Naive thymus-derived CD4-positive, alpha-beta T cell (primary cell): ENCODE results near the gene SLIT3. TPM values are rescaled to one million over a fixed set of nuclear protein-coding genes. Genes with fewer than 3 reads are reported as not detected.

ENCODE experiments used
- ATAC-seq: fragments of 150-1000 bp; cut with Tn5 transposase; 2 replicates; pipeline ENCODE4 v1.10.0; 2021; ENCODE audit warnings: mild to moderate bottlenecking, moderate library complexity
- CTCF ChIA-PET: fragments of 350-600 bp; sonication (Branson Sonifier 250); formaldehyde crosslinking; loops from one replicate; lab custom pipeline; 2021; ENCODE audit warnings: antibody characterized with exemption; lab: Charles Lee
- POLR2A ChIA-PET: fragments of 350-600 bp; sonication (Branson Sonifier 250); formaldehyde crosslinking; loops from one replicate; lab custom pipeline; 2021; ENCODE audit warnings: antibody characterized with exemption, inconsistent platforms; lab: Charles Lee
- DNase-seq, 9 donors: peaks; one replicate each; pipeline versions ENCODE4 v3.0.0 to v3.0.0-alpha.2; 2020 to 2022; ENCODE audit warnings: mixed read lengths in 1 of 9
- H3K27ac ChIP-seq: one replicate; pipeline ENCODE4 v1.7.0; 2013; ENCODE audit warnings: mild to moderate bottlenecking, low read depth, low read length, moderate library complexity
- H3K27me3 ChIP-seq, 2 donors: one replicate each; pipeline ENCODE4 v1.7.0; 2013; ENCODE audit warnings: low read length in 2 of 2, mild to moderate bottlenecking in 2 of 2, moderate library complexity in 2 of 2; ENCODE audit not compliant: control insufficient read depth in 2 of 2, insufficient read depth in 2 of 2
- H3K36me3 ChIP-seq, 3 experiments: 1 replicate in 2 of 3; 2 replicates in 1 of 3; pipeline ENCODE4 v1.7.0; 2013; ENCODE audit warnings: low read length in 3 of 3, mild to moderate bottlenecking in 3 of 3, moderate library complexity in 1 of 3; ENCODE audit not compliant: insufficient read depth in 3 of 3, control insufficient read depth in 2 of 3
- H3K4me1 ChIP-seq, 2 donors: one replicate each; pipeline ENCODE4 v1.7.0; 2013; ENCODE audit warnings: low read length in 2 of 2, mild to moderate bottlenecking in 2 of 2, moderate library complexity in 1 of 2; ENCODE audit not compliant: control insufficient read depth in 2 of 2, insufficient read depth in 2 of 2
- H3K4me3 ChIP-seq: 2 replicates; pipeline ENCODE4 v1.7.0; 2013; ENCODE audit warnings: mild to moderate bottlenecking, low read length
- H3K9me3 ChIP-seq, 3 experiments: 1 replicate in 2 of 3; 2 replicates in 1 of 3; pipeline ENCODE4 v1.7.0; 2013; ENCODE audit warnings: low read length in 3 of 3; ENCODE audit not compliant: control insufficient read depth in 2 of 3
- H3K27ac Mint-ChIP-seq, 9 donors: one replicate each; pipeline ENCODE4 v1.8.0; 2020 to 2022; ENCODE audit warnings: mixed read lengths in 9 of 9, mild to moderate bottlenecking in 8 of 9, moderate library complexity in 5 of 9, inconsistent platforms in 2 of 9
- H3K27me3 Mint-ChIP-seq, 5 donors: one replicate each; pipeline ENCODE4 v1.8.0; 2021 to 2022; ENCODE audit warnings: mixed read lengths in 5 of 5, mild to moderate bottlenecking in 1 of 5
- H3K36me3 Mint-ChIP-seq, 5 donors: one replicate each; pipeline ENCODE4 v1.8.0; 2020 to 2022; ENCODE audit warnings: mixed read lengths in 5 of 5, mild to moderate bottlenecking in 3 of 5, inconsistent platforms in 1 of 5
- H3K4me1 Mint-ChIP-seq, 7 donors: one replicate each; pipeline ENCODE4 v1.8.0; 2020 to 2022; ENCODE audit warnings: mixed read lengths in 7 of 7, mild to moderate bottlenecking in 3 of 7, inconsistent platforms in 1 of 7
- H3K4me3 Mint-ChIP-seq, 10 donors: one replicate each; pipeline ENCODE4 v1.8.0; 2020 to 2022; ENCODE audit warnings: mild to moderate bottlenecking in 10 of 10, mixed read lengths in 10 of 10, moderate library complexity in 6 of 10, inconsistent platforms in 2 of 10
- H3K9me3 Mint-ChIP-seq, 11 donors: one replicate each; pipeline ENCODE4 v1.8.0; 2020 to 2022; ENCODE audit warnings: mixed read lengths in 11 of 11, mild to moderate bottlenecking in 4 of 11, inconsistent platforms in 1 of 11, moderate library complexity in 1 of 11
- intact Hi-C, 2 donors: fragments of 100-400 bp; cut with micrococcal nuclease; formaldehyde crosslinking; loops; one replicate each; pipeline ENCODE4 v1.15.1; 2023
- polyA plus RNA-seq, 2 donors: library from polyadenylated mRNA; unstranded; fragments of 300-500 nt; fragmentation: Illumina TruSeq; gene quantifications; one replicate each; pipeline ENCODE4 v1.2.3, GENCODE V29; 2021
- total RNA-seq, 6 experiments: library from RNA in 5 of 6; stranded (reverse) in 5 of 6; gene quantifications; 1 replicate in 5 of 6; 2 replicates in 1 of 6; pipeline ENCODE4 v1.2.3 and lab custom pipeline; 2021 to 2026

The SLIT3 gene
- total and polyA plus RNA-seq, 7 experiments from 2014 or later, result 0.34 TPM; not detected in 6

GRCh38 chr5:168755548-168756093, 545.3 kb downstream of the SLIT3 start:
- H3K36me3 ChIP-seq, result no peaks in the 10 kb centered on the region
- no peak overlapping the region for H3K27ac ChIP-seq
- H3K27me3 ChIP-seq, result no peaks in the 10 kb centered on the region
- Mint-ChIP-seq H3K27ac (no peak overlapping the region), H3K9me3 (no peaks in the 10 kb centered on the region), H3K27me3 (peaks cover 0 to 19% (median 8%) of the 10 kb centered on the region in 5 donors), H3K4me3 (no peak overlapping the region), H3K36me3 (no peaks in the 10 kb centered on the region), H3K4me1 (no peaks in the 10 kb centered on the region)
- ChIA-PET POLR2A (no interaction called here), CTCF (no interaction called here)
- H3K9me3 ChIP-seq, result no peaks in the 10 kb centered on the region
- intact Hi-C loops, result no loop called here
- no peak for ATAC-seq
- no peaks in the 10 kb centered on the region for H3K4me1 ChIP-seq
- H3K4me3 ChIP-seq, result no peak overlapping the region
- DNase-seq, result no peak

DNA sequence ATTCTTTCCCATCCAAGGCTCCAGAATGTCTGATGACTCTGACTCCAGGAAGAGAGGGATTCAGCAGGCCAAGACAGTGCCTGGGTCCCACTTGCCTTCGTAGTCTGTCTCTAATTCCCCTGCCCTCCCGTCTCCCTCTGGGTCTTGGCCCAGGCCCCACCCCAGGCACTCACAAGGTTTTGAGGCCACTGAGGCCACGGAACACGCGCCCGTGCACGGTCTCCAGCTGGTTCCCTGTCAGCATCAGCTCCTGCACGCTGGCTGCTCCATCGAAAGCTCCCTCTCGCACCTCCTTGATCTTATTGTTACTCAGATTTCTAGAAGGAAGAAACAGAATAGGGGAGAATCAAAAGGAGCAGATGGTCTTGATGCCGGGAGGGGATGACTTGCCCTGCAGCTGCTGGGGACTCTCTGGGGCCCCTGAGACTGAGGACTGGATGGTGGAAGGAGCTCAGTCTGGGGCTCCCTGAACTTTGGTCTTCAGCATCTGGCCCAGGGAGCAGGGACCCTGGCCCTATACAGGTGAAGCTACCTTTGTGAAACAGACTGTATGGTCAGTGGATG, 547.2 kb downstream of the SLIT3 start:
- CTCF ChIA-PET, result no interaction called here

DNA sequence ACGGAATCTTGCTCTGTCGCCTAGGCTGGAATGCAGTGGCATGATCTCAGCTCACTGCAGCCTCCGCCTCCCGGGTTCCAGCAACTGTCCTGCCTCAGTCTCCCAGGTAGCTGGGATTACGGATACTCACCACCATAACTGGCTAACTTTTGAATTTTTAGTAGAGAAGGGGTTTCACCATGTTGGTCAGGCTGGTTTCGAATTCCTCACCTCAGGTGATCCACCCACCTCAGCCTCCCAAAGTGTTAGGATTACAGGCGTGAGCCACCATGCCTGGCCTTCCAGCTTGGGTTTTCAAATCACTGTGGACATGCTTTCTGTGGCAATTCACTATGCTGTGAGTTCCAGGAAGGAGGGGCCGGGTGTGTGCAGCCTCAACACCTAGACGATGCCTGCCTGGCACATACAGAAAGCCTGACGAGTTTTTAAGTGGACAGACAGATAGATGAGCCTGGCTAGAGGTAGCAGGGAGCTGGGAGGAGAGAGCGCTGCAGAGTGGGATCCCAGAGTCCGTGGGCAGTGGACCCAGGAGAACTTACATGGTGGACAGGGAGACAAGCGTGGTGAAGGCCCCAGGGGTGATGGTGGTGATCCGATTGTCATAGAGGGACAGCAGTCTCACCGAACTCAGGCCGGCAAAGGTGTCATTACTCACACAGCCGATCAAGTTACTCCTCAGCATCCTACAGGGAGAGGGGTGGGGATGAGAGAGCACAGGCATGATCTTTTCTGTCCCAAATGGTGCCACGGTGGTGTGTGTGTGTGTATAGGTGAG, 548.3 kb downstream of the SLIT3 start:
- DNase-seq (no peak), ATAC-seq (no peak)
- peaks cover 0 to 2% (median 0%) of the 10 kb centered on the region in 11 donors for H3K9me3 Mint-ChIP-seq
- H3K4me3 Mint-ChIP-seq, result no peak overlapping the region
- H3K27me3 ChIP-seq, result no peaks in the 10 kb centered on the region
- no peak overlapping the region for H3K4me3 ChIP-seq
- no peaks in the 10 kb centered on the region for H3K36me3 ChIP-seq
- intact Hi-C loops, result no loop called here
- CTCF ChIA-PET, result no interaction called here
- no peaks in the 10 kb centered on the region for H3K36me3 Mint-ChIP-seq
- H3K27me3 Mint-ChIP-seq, result peaks cover 2 to 29% (median 4%) of the 10 kb centered on the region in 5 donors
- POLR2A ChIA-PET, result no interaction called here
- H3K27ac Mint-ChIP-seq, result no peak overlapping the region
- peaks cover 0 to 4% (median 0%) of the 10 kb centered on the region in 7 donors for H3K4me1 Mint-ChIP-seq
- no peak overlapping the region for H3K27ac ChIP-seq
- no peaks in the 10 kb centered on the region for H3K9me3 ChIP-seq
- no peaks in the 10 kb centered on the region for H3K4me1 ChIP-seq

More for the DNA sequence above, 547.2 kb downstream of the SLIT3 start:
- POLR2A ChIA-PET, result no interaction called here
- Mint-ChIP-seq H3K9me3 (no peaks in the 10 kb centered on the region), H3K27ac (no peak overlapping the region), H3K4me1 (no peaks in the 10 kb centered on the region), H3K27me3 (peaks cover 0 to 19% (median 4%) of the 10 kb centered on the region in 5 donors), H3K4me3 (no peak overlapping the region), H3K36me3 (no peaks in the 10 kb centered on the region)
- Histone ChIP-seq H3K9me3 (no peaks in the 10 kb centered on the region), H3K4me1 (no peaks in the 10 kb centered on the region), H3K36me3 (no peaks in the 10 kb centered on the region), H3K27me3 (no peaks in the 10 kb centered on the region), H3K27ac (no peak overlapping the region), H3K4me3 (no peak overlapping the region)
- DNase-seq (no peak), ATAC-seq (no peak)
- intact Hi-C loops, result no loop called here

- intact Hi-C loops, result no loop called here
- Mint-ChIP-seq H3K27me3 (peaks cover 2 to 33% (median 5%) of the 10 kb centered on the region in 5 donors), H3K4me1 (peaks cover 0 to 7% (median 0%) of the 10 kb centered on the region in 7 donors), H3K4me3 (no peak overlapping the region), H3K9me3 (peaks cover 0 to 2% (median 0%) of the 10 kb centered on the region in 11 donors), H3K36me3 (peaks cover 0 to 2% (median 0%) of the 10 kb centered on the region in 5 donors), H3K27ac (no peak overlapping the region)
- POLR2A ChIA-PET, result no interaction called here
- no peaks in the 10 kb centered on the region for H3K9me3 ChIP-seq
- H3K4me1 ChIP-seq, result no peaks in the 10 kb centered on the region
- CTCF ChIA-PET, result no interaction called here
- no peaks in the 10 kb centered on the region for H3K27me3 ChIP-seq
- ATAC-seq (no peak), DNase-seq (no peak)
- no peak overlapping the region for H3K27ac ChIP-seq
- no peak overlapping the region for H3K4me3 ChIP-seq
- H3K36me3 ChIP-seq, result no peaks in the 10 kb centered on the region
These were observed 548.9 kb downstream of the SLIT3 start for GRCh38 chr5:168752012-168752411.

DNA sequence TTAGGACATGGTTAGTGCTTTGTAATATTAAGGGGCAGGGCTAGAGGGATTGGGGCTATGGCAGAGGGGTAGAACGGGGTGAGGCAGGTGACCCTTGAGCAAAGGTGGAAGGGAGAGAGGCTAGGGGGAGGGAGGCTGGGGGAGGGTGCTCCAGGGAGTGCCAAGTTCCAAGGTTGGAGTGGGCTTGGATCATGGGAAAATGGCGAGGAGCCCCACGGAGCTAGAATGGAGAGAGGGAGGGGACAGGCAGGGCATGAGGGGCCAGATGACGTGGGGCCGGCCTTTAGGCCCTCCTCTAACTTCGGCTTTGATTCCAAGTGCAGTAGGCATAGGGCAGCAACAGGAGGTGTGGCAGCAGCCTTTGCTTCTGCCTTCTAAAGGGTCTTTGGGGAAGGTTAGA, 550.0 kb downstream of the SLIT3 start:
- H3K27me3 Mint-ChIP-seq, result peaks cover 0 to 26% (median 5%) of the 10 kb centered on the region in 5 donors
- Histone ChIP-seq H3K4me3 (no peak overlapping the region), H3K36me3 (no peaks in the 10 kb centered on the region), H3K27me3 (no peaks in the 10 kb centered on the region), H3K4me1 (no peaks in the 10 kb centered on the region), H3K27ac (no peak overlapping the region), H3K9me3 (no peaks in the 10 kb centered on the region)
- peaks cover 0 to 10% (median 0%) of the 10 kb centered on the region in 7 donors for H3K4me1 Mint-ChIP-seq
- ATAC-seq, result no peak
- intact Hi-C loops, result no loop called here
- H3K27ac Mint-ChIP-seq, result no peak overlapping the region
- peaks cover 0 to 6% (median 0%) of the 10 kb centered on the region in 11 donors for H3K9me3 Mint-ChIP-seq
- CTCF ChIA-PET, result no interaction called here
- H3K4me3 Mint-ChIP-seq, result no peak overlapping the region
- DNase-seq, result no peak
- H3K36me3 Mint-ChIP-seq, result peaks cover 0 to 4% (median 0%) of the 10 kb centered on the region in 5 donors
- POLR2A ChIA-PET, result no interaction called here

DNA sequence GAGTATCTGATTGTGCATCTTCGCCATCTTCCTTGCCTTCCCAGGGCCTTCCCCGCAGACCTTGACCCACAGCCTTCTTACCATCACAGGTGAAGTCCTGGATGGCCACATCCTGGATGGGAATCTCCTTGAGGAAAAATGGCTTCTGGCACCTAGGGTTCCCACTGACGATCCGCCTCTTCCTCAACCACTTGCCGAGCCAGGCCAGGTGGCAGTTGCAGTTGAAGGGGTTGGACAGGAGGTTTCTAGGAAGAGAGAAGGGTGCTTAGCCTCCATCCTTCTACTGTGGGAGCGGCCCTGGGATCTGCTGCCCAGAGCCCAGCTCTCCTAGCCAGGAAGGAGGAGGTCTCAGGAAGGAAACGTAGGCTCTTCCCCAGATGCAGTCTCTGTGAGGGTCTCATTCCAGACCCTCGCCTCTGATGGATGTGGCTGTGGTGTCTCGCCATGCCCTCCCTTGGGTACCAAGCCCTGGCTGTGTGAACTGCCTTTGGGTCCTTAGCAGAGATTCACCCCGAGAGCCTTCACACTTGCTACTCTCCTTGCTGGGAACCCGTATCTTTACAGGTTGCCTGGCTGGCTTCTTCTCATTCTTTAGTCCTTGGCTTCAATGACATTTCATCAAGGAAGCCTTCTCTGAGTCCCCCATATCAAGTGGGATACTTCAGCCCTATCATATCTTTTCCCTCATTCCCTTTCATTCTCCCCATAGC, 551.4 kb downstream of the SLIT3 start:
- CTCF ChIA-PET, result no interaction called here
- no peaks in the 10 kb centered on the region for H3K9me3 ChIP-seq
- no peak overlapping the region for H3K4me3 Mint-ChIP-seq
- H3K4me1 ChIP-seq, result no peaks in the 10 kb centered on the region
- H3K27me3 ChIP-seq, result no peaks in the 10 kb centered on the region
- DNase-seq (no peak), ATAC-seq (no peak)
- intact Hi-C loops, result no loop called here
- peaks cover 0 to 12% (median 0%) of the 10 kb centered on the region in 11 donors for H3K9me3 Mint-ChIP-seq
- H3K27ac Mint-ChIP-seq, result no peak overlapping the region
- H3K27ac ChIP-seq, result no peak overlapping the region
- H3K27me3 Mint-ChIP-seq, result peaks cover 0 to 26% (median 5%) of the 10 kb centered on the region in 5 donors
- POLR2A ChIA-PET, result no interaction called here
- H3K4me1 Mint-ChIP-seq, result peaks cover 0 to 10% (median 3%) of the 10 kb centered on the region in 7 donors
- H3K36me3 ChIP-seq, result no peaks in the 10 kb centered on the region
- peaks cover 0 to 7% (median 0%) of the 10 kb centered on the region in 5 donors for H3K36me3 Mint-ChIP-seq
- no peak overlapping the region for H3K4me3 ChIP-seq
